GM13977 (cell line): ENCODE data around the gene MOBP.

Experiments
- DNase-seq: peaks from one replicate; pipeline ENCODE4 v3.0.0; 2012; ENCODE audit warnings: low spot score
- CTCF ChIP-seq: IDR thresholded peaks from 2 replicates; pipeline ENCODE4 v1.5.1; 2012; ENCODE audit warnings: mild to moderate bottlenecking, control low read depth; ENCODE audit not compliant: insufficient read depth; ENCODE audit errors: extremely low read depth, missing control alignments
- in situ Hi-C: fragments of 300-500 bp; cut with MboI; formaldehyde crosslinking; loops from one replicate; pipeline ENCODE4 v1.12.0; 2022; ENCODE audit warnings: low sequenced_read_pairs, low pct_unique_long_range_greater_than_20kb, mixed read lengths, inconsistent platforms; ENCODE audit not compliant: unreplicated experiment

MOBP gene

GRCh38 chr3:39542588-39542988, 75.1 kb downstream of the MOBP start:
- no peak for DNase-seq
- no peak for TF ChIP-seq CTCF
- in situ Hi-C loops = no loop called here

GRCh38 chr3:39548282-39548681, 80.8 kb downstream of the MOBP start:
- no peak for DNase-seq
- no peak for TF ChIP-seq CTCF
- in situ Hi-C loops = no loop called here

GRCh38 chr3:39550354-39551051, 83.0 kb downstream of the MOBP start:
- in situ Hi-C loops = no loop called here
- no peak for DNase-seq
- no peak for TF ChIP-seq CTCF
